ENCODE results near the gene GPC6.

Gene GPC6

GRCh38 chr13:93460005-93460404 lies 233.4 kb downstream of the GPC6 start:
- TF ChIP-seq, protein P1, sequence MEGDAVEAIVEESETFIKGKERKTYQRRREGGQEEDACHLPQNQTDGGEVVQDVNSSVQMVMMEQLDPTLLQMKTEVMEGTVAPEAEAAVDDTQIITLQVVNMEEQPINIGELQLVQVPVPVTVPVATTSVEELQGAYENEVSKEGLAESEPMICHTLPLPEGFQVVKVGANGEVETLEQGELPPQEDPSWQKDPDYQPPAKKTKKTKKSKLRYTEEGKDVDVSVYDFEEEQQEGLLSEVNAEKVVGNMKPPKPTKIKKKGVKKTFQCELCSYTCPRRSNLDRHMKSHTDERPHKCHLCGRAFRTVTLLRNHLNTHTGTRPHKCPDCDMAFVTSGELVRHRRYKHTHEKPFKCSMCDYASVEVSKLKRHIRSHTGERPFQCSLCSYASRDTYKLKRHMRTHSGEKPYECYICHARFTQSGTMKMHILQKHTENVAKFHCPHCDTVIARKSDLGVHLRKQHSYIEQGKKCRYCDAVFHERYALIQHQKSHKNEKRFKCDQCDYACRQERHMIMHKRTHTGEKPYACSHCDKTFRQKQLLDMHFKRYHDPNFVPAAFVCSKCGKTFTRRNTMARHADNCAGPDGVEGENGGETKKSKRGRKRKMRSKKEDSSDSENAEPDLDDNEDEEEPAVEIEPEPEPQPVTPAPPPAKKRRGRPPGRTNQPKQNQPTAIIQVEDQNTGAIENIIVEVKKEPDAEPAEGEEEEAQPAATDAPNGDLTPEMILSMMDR (conservative IDR thresholded peaks at IDR 0.05): no peak
- no peak overlapping the region for H3K27ac ChIP-seq

- no peak overlapping the region for H3K27ac ChIP-seq
- TF ChIP-seq, protein P1 (conservative IDR thresholded peaks at IDR 0.05): no peak
These were observed 235.5 kb downstream of the GPC6 start for GRCh38 chr13:93462151-93462550.

GRCh38 chr13:93466502-93467036 lies 240.0 kb downstream of the GPC6 start:
- TF ChIP-seq, protein P1 (conservative IDR thresholded peaks at IDR 0.05): no peak
- H3K27ac ChIP-seq: no peak overlapping the region

DNA sequence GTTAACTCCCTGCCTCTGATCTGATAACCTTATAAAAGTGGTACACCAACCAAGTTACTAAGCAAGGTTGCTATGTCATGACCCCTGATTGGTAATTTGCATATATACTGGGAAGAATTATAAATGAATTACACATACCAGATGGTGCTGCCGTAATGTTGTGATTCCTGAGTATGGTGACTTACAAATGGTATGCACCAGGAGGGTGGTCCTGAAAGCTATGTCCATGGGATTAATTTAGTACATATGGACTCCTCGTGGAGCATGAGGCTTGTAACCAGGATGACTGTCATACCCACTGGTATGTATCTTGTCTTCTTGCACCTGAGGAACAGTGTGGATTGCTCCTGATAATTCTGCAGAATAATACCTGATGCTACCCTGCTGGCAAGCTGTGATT lies 240.6 kb downstream of the GPC6 start:
- H3K27ac ChIP-seq: no peak overlapping the region
- TF ChIP-seq, protein P1 (conservative IDR thresholded peaks at IDR 0.05): no peak

GRCh38 chr13:93468433-93468832 lies 241.8 kb downstream of the GPC6 start:
- H3K27ac ChIP-seq: no peak overlapping the region
- TF ChIP-seq, protein P1 (conservative IDR thresholded peaks at IDR 0.05): no peak

GRCh38 chr13:93472296-93472695 lies 245.7 kb downstream of the GPC6 start:
- TF ChIP-seq, protein P1 (conservative IDR thresholded peaks at IDR 0.05): no peak
- H3K27ac ChIP-seq: no peak overlapping the region

- H3K27ac ChIP-seq: no peak overlapping the region
- TF ChIP-seq, protein P1 (conservative IDR thresholded peaks at IDR 0.05): no peak
These were observed 246.2 kb downstream of the GPC6 start for GRCh38 chr13:93472814-93473296.
